ENCODE measurements around the gene SEC14L3. TPM values are rescaled to one million over a fixed set of nuclear protein-coding genes. Genes with fewer than 3 reads are reported as not detected.

Gene SEC14L3
- polyA plus RNA-seq, 3 donors = not detected

DNA sequence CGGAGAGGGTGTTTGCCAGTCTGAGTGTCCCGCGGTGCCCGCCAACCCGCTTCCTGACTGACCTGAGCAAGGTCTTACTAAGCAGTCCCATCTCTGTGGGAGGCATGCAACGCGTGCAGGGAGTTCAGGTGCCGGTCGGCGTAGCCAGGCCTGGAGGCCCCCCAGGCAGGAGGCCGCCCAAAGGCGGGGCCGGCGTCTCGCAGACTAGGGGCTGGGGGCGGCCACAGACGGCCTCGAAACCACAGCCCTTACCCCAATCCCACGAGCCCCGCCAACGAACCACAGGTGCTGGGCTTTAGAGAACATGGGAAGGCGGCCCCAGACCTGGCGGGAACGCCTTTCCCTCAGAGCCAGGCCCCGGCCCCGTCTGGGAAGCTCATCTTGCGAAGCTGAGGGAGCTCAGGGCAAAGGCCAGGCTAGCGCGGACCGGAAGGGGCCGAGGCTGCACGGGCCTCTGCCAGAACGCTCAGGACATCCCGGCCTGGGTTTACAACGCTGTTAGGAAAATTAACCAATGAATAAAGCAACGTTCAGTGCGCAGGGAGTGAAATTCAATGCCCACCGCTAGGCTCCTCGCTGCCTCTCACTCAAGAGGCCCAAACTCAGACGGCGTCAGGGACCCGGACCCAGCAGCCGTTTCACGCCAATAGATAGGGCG, 48.4 kb downstream of the SEC14L3 start:
- Histone ChIP-seq H3K27ac (ENCODE audit: low read depth in 1 of 2, low read length in 2 of 2) (peak overlapping the region; percentile 81 to 97), H4K20me1 (ENCODE audit: insufficient read depth, low read length) (no peaks in the 10 kb centered on the region), H3K36me3 (replicated peaks in 1 of 2; ENCODE audit: control insufficient read depth in 1 of 2, insufficient read depth in 2 of 2, low read length in 2 of 2) (peaks cover 0 to 4% of the 10 kb centered on the region in 2 donors), H2AFZ (ENCODE audit: insufficient read depth, low read depth, low read length, poor library complexity, severe bottlenecking) (peak overlapping the region; percentile 95), H3K4me1 (ENCODE audit: control insufficient read depth in 1 of 2, insufficient read depth in 2 of 2, low read length in 2 of 2) (peaks cover 40 to 46% of the 10 kb centered on the region in 2 donors), H3K4me3 (replicated peaks in 1 of 3; ENCODE audit: low read depth in 2 of 3, low read length in 3 of 3) (peak overlapping the region; percentile 54 to 88 (median 78)), H3K9ac (ENCODE audit: insufficient read depth, low read length, poor library complexity, severe bottlenecking) (peak overlapping the region; percentile 96), H3K4me2 (replicated peaks; ENCODE audit: extremely low read depth, low read length, poor library complexity, severe bottlenecking) (peak overlapping the region; percentile 85), H3K27me3 (ENCODE audit: control insufficient read depth in 2 of 2, insufficient read depth in 2 of 2, low read length in 2 of 2) (no peaks in the 10 kb centered on the region), H3K9me3 (replicated peaks in 1 of 2; ENCODE audit: control insufficient read depth in 1 of 2, insufficient read depth in 1 of 2, low read length in 2 of 2) (no peaks in the 10 kb centered on the region), H3K79me2 (ENCODE audit: insufficient read depth, low read length) (peaks cover 6% of the 10 kb centered on the region)
- Mint-ChIP-seq H3K4me1 (peaks cover 40% of the 10 kb centered on the region), H3K27ac (peak overlapping the region; percentile 93 to 98 (median 97)), H3K36me3 (peaks cover 5 to 29% of the 10 kb centered on the region in 2 donors), H3K4me3 (peak overlapping the region; percentile 92 to 96), H3K27me3 (ENCODE audit: low read depth in 3 of 3) (peaks cover 0 to 2% (median 0%) of the 10 kb centered on the region in 3 donors), H3K9me3 (peaks cover 0 to 3% (median 0%) of the 10 kb centered on the region in 7 donors)
- intact Hi-C loops (cut with micrococcal nuclease) = loop anchor here in 1 of 2 donors (5.0 to 10.0 kb wide), 2 partner anchors 136 to 539 kb away; partner anchors contain the start of genes CASTOR1 and MTMR3
- under 1% methylated on average over 45 of the region's 45 CpGs for WGBS (ENCODE audit: insufficient coverage)
- DNase-seq = peak in 1 of 3 donors; percentile 62
- TF ChIP-seq, protein P1, sequence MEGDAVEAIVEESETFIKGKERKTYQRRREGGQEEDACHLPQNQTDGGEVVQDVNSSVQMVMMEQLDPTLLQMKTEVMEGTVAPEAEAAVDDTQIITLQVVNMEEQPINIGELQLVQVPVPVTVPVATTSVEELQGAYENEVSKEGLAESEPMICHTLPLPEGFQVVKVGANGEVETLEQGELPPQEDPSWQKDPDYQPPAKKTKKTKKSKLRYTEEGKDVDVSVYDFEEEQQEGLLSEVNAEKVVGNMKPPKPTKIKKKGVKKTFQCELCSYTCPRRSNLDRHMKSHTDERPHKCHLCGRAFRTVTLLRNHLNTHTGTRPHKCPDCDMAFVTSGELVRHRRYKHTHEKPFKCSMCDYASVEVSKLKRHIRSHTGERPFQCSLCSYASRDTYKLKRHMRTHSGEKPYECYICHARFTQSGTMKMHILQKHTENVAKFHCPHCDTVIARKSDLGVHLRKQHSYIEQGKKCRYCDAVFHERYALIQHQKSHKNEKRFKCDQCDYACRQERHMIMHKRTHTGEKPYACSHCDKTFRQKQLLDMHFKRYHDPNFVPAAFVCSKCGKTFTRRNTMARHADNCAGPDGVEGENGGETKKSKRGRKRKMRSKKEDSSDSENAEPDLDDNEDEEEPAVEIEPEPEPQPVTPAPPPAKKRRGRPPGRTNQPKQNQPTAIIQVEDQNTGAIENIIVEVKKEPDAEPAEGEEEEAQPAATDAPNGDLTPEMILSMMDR (IDR thresholded peaks at IDR 0.05) = no peak

DNA sequence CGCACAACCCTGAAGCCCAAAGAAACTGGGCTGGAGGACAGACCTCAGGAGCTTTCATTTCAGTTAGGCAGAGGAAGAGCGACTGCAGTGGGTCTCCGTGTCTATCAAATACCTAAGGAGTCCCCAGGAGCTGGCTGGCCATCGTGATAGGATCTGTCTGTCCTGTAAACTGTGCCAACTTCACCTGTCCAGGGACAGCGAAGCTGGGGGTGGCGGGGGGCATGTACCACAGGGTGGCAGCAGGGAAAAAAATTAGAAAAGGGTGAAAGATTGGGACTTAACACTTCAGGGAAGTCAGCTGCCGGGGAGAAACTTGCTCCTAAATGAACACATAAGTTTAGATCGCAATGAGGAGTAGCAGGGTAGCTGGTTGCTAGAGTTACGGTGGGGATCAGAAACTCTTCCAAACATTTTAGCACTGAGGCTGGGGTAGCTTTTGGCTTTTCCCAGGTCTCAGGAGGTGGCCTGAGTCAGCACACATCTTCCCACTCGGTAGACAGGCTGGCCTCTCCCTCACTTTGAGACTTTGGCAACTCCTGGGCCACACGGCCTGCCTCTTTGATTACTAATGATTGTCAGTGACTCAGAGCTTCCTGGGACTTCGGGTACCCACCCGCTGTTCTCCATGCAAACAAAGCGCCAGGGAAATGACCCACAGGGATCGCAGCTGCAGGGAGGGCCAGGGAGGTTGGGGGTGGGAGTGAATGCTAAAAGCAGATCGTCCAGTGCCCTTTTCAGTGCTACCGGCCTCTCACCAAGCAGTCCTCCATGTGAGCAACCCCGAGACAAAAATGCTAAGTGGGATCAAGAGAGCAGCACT, 49.1 kb downstream of the SEC14L3 start:
- H3K27me3 Mint-ChIP-seq (ENCODE audit: low read depth in 3 of 3) = peaks cover 0 to 2% (median 0%) of the 10 kb centered on the region in 3 donors
- peaks cover 10 to 27% of the 10 kb centered on the region in 2 donors for H3K36me3 Mint-ChIP-seq
- H3K4me3 ChIP-seq (replicated peaks in 1 of 3; ENCODE audit: low read depth in 2 of 3, low read length in 3 of 3) = peak overlapping the region; percentile 54 to 88 (median 78)
- peaks cover 0 to 2% (median 0%) of the 10 kb centered on the region in 7 donors for H3K9me3 Mint-ChIP-seq
- TF ChIP-seq, protein P1 (IDR thresholded peaks at IDR 0.05) = no peak
- peak; percentile 57 to 89 (median 78) for DNase-seq
- peaks cover 6% of the 10 kb centered on the region for H3K79me2 ChIP-seq (ENCODE audit: insufficient read depth, low read length)
- H3K27me3 ChIP-seq (ENCODE audit: control insufficient read depth in 2 of 2, insufficient read depth in 2 of 2, low read length in 2 of 2) = no peaks in the 10 kb centered on the region
- intact Hi-C loops (cut with micrococcal nuclease) = loop anchor here in 1 of 2 donors (5.0 to 10.0 kb wide), 2 partner anchors 135 to 538 kb away; partner anchors contain the start of genes CASTOR1 and MTMR3
- peak overlapping the region; percentile 85 for H3K4me2 ChIP-seq (replicated peaks; ENCODE audit: extremely low read depth, low read length, poor library complexity, severe bottlenecking)
- H4K20me1 ChIP-seq (ENCODE audit: insufficient read depth, low read length) = no peaks in the 10 kb centered on the region
- peak overlapping the region; percentile 96 for H3K9ac ChIP-seq (ENCODE audit: insufficient read depth, low read length, poor library complexity, severe bottlenecking)
- peaks cover 40 to 46% of the 10 kb centered on the region in 2 donors for H3K4me1 ChIP-seq (ENCODE audit: control insufficient read depth in 1 of 2, insufficient read depth in 2 of 2, low read length in 2 of 2)
- H2AFZ ChIP-seq (ENCODE audit: insufficient read depth, low read depth, low read length, poor library complexity, severe bottlenecking) = peak overlapping the region; percentile 95
- peak overlapping the region; percentile 92 to 96 for H3K4me3 Mint-ChIP-seq
- peak overlapping the region; percentile 88 to 98 (median 97) for H3K27ac Mint-ChIP-seq
- no peaks in the 10 kb centered on the region for H3K9me3 ChIP-seq (replicated peaks in 1 of 2; ENCODE audit: control insufficient read depth in 1 of 2, insufficient read depth in 1 of 2, low read length in 2 of 2)
- peaks cover 4 to 7% of the 10 kb centered on the region in 2 donors for H3K36me3 ChIP-seq (replicated peaks in 1 of 2; ENCODE audit: control insufficient read depth in 1 of 2, insufficient read depth in 2 of 2, low read length in 2 of 2)
- peak overlapping the region; percentile 81 to 97 for H3K27ac ChIP-seq (ENCODE audit: low read depth in 1 of 2, low read length in 2 of 2)
- peaks cover 40% of the 10 kb centered on the region for H3K4me1 Mint-ChIP-seq
- 37% methylated on average over 14 of the region's 18 CpGs for WGBS (ENCODE audit: insufficient coverage)
